Stimulated activated CD8-positive, alpha-beta memory T cell treated with anti-CD3 and anti-CD28 coated beads, Interleukin-2, amount 100 ng/mL, for 1 hour (primary cell): ENCODE results near the gene UGT1A5.
"Not testable (repeated sequence)": the region's sequence is repeated elsewhere in the genome, so short reads cannot be mapped to it uniquely, and the experiment has no call there.

ENCODE experiments used
- DNase-seq, 2 donors: peaks; one replicate each; pipeline ENCODE4 v3.0.0-alpha.2; 2020; ENCODE audit warnings: low read depth in 2 of 2

Gene UGT1A5

GRCh38 chr2:233693963-233694362 is 18.7 kb upstream of the UGT1A5 start:
- DNase-seq = no peak

GRCh38 chr2:233698740-233699139 is 14.0 kb upstream of the UGT1A5 start:
- DNase-seq = no peak

- DNase-seq = no peak
Measured at GRCh38 chr2:233699424-233700027, 13.2 kb upstream of the UGT1A5 start.

DNA sequence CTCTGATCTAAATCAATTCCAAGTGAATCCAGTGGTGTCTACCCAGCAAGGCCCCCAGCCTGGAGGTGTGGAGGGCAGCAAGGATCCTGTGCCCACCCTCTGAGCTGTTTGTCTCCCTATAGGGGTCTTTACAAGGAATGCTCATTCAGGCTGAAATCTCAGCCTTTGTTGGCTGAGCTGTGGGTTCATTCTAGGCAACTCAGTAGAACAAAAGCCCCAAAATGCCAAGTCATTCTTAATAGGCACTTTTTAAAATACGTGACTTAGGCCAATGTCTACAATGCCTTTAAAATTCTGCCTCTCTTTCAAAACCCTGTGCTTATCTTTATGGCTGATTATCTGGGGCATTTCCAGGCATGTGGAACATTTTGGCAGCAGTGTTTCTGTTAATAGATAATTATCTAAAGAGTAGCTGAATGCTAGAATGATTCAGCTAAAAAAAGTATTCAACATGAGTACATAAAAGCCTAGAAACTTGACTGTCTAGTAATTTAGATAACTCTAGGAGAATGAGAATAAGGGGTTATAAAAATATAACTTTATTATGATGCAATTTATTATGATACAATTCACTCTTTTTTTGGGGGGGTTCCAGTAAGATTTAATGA is 12.6 kb upstream of the UGT1A5 start:
- DNase-seq = no peak

DNA sequence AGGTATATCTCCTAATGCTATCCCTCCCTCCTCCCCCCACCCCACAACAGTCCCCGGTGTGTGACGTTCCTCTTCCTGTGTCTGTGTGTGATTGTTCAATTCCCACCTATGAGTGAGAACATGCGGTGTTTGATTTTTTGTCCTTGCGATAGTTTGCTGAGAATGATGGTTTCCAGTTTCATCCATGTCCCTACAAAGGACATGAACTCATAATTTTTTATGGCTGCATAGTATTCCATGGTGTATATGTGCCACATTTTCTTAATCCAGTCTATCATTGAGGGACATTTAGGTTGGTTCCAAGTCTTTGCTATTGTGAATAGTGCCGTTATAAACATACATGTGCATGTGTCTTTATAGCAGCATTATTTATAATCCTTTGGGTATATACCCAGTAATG is 11.9 kb upstream of the UGT1A5 start:
- DNase-seq = not testable (repeated sequence)

DNA sequence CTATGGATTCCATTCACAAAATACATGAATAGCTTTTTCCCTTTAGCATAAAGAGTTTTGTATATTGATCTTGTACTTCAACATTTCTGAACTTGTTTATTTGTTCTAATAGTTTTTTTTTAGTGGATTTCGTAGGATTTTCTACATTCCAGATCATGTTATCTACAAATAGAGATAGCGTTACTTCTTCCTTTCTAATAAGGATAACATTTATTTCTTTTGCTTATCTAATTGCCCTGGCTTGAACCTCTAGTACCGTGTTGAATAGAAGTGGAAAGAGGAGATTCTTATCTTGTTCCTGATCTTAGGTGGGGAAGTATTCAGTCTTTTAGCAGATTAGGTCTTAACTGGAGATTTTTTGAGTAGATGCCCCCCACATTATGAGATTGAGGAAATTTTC is 10.5 kb upstream of the UGT1A5 start:
- no peak for DNase-seq

GRCh38 chr2:233705911-233706506 is 6.7 kb upstream of the UGT1A5 start:
- DNase-seq = no peak

- DNase-seq = no peak
Measured at GRCh38 chr2:233706720-233707119, 6.0 kb upstream of the UGT1A5 start.

- DNase-seq = no peak
Measured at GRCh38 chr2:233707940-233708644, 4.6 kb upstream of the UGT1A5 start.

DNA sequence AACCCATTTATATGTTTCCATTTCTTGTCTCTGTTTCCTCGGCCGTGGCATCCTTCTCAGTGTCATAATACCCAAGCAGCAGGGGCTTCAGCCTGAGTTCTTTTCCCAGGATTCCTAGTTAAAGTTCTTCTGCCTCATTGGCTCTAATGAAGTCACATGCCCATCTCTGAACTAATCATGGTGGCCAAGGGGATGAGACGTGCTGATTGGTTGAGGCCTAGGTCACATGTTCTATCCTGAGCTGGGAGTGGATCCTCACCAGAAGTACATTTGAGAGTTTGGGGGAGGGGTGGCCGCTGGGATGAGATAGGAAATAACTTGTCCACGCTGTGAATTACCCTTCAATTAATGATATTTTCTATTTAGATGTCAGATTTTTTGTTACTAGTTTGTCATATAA is 3.8 kb upstream of the UGT1A5 start:
- no peak for DNase-seq

DNA sequence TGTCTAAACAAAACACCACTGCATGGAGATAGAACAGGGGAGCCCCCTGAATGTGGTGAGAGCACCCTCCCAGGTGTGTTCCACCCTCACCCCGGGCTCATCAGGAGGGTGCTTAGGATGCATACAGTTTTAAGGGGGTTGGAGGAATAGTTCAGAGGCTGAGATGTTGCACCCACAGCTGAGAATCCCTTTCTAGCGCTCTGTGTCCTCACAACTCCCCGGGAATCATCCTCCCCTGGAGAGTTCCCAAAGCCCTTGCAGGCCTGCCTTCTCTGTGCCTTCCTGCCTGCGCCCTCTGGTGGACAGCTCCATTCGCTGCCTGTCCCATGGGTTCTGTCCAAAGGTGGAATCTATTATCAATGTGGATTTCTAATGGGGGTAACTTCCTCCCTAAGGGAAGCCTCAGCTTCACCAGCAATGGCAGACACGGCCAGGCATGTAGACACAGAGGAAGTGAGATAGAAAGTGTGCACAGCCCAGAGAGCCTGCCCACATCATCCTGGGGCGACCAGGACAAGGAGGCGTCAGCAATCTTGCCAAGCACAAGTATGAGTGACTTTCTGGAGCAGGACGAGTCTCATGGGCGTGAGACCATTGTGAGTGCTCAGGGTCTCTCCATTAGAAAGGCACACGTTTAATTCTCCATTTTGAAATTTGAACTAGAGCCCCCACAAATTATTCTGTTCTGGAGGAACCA is 1.2 kb upstream of the UGT1A5 start:
- DNase-seq = peak; percentile 45

DNA sequence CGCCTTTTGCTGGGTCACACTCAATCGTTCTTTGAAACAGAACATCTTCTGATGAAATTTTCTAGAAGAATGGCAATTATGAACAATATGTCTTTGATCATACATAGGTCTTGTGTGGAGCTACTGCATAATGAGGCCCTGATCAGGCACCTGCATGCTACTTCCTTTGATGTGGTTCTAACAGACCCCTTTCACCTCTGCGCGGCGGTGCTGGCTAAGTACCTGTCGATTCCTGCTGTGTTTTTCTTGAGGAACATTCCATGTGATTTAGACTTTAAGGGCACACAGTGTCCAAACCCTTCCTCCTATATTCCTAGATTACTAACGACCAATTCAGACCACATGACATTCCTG is 532 bp downstream of the UGT1A5 start:
- no peak for DNase-seq

GRCh38 chr2:233714121-233714520 is 1.4 kb downstream of the UGT1A5 start:
- no peak for DNase-seq

DNA sequence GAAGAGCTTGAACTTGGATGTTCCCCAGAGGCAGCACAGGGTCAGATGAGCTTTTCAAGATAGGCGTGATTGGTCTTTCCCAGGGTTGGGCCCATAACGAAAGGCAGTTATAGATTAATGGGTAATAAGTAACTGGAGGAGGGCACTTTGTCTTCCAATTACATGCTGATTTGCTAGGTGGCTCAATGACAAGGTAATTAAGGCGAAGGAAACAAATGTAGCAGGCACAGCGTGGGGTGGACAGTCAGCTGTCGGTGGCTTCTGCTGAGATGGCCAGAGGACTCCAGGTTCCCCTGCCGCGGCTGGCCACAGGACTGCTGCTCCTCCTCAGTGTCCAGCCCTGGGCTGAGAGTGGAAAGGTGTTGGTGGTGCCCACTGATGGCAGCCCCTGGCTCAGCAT is 5.8 kb downstream of the UGT1A5 start, which contains the start of gene UGT1A4:
UGT1A4 (plus strand) TSS at position 185 of the 400 bp plus-strand sequence; CDS start at position 270, 85 bp downstream.
- DNase-seq = no peak

DNA sequence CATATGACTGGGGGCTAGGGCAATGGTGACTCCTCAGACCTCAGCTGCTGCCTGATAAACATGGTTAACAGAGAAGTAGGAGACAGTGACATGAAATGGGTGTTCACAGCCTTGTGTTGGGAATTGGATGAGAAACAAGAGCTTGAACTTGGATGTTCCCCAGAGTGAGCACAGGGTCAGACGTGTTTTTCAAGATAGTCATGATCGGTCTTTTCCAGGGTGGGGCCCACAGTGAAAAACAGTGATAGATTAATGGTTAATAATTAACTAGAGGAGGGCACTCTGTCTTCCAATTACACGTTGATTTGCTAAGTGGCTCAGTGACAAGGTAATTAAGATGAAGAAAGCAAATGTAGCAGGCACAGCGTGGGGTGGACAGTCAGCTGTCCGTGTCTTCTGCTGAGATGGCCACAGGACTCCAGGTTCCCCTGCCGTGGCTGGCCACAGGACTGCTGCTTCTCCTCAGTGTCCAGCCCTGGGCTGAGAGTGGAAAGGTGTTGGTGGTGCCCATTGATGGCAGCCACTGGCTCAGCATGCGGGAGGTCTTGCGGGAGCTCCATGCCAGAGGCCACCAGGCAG is 16.1 kb downstream of the UGT1A5 start, which contains the start of gene UGT1A3:
UGT1A3 (plus strand) TSS at position 320 of the 579 bp plus-strand sequence; CDS start at position 405, 85 bp downstream.
- DNase-seq = no peak

DNA sequence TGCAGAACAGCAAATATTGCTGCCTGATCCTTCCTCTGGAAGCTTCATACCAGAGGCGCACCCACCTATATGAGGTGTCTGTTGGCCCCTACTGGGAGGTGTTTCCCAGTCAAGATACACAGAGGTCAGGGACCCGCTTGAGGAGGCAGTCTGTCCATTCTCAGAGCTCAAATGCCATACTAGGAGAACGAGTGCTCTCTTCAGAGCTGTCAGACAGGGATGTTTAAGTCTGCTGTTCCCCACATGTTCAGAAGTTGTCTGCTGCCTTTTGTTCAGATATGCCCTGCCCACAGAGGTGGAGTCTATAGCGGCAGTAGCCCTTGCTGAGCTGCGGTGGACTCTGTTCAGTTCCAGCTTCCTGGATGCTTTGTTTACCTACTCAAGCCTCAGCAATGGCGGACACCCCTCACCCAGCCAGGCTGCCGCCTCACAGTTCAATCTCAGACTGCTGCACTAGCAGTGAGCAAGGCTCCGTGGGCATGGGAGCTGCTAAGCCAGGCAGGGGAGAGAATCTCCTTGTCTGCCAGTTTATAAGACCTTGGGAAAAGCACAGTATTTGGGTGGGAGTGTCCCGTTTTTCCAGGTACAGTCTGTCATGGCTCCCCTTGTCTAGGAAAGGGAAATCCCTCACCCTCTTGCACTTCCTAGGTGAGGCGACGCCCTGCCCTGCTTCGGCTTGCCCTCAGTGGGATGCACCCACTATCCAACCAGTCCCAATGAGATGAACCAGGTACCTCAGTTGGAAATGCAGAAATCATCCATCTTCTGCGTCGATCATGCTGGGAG is 24.4 kb downstream of the UGT1A5 start:
- DNase-seq = not testable (repeated sequence)

- DNase-seq = no peak
Measured at GRCh38 chr2:233740870-233741269, 28.2 kb downstream of the UGT1A5 start.

DNA sequence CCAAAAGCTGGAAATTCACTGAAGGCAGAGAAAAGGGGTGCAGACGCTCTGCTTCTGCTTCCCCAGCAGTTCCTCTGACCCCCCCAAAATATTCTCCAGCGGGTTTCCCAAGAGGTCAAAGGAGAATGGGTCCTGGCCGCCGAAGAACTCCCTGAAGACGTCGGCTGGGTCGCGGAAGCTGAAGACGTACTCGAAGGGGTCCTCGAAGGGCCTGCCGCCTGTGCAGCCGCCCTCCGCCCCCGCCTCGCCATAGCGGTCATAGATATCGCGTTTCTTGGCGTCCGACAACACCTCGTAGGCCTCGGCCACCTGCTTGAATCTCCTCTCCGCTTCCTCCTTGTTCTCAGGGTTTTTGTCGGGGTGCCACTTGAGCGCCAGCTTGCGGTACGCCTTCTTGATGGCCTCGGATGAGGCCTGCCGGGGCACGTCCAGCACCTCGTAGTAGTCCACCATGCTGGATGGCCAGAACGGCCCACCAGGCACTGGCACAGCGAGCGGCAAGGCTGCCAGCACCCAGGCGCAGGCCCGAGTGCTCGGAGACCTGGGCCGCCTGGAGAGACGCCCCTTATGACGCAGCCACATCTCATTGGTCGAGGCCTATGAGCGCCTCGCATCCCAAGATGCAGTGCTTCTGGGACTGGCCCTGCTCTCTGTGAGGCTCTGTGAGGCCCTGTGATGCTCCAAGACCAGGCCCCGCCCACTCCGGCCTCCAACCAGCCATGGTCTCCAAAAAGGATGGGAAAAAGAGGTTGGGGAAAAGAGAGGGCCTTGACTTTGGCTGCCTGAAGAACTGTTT is 31.0 kb downstream of the UGT1A5 start:
- no peak for DNase-seq

DNA sequence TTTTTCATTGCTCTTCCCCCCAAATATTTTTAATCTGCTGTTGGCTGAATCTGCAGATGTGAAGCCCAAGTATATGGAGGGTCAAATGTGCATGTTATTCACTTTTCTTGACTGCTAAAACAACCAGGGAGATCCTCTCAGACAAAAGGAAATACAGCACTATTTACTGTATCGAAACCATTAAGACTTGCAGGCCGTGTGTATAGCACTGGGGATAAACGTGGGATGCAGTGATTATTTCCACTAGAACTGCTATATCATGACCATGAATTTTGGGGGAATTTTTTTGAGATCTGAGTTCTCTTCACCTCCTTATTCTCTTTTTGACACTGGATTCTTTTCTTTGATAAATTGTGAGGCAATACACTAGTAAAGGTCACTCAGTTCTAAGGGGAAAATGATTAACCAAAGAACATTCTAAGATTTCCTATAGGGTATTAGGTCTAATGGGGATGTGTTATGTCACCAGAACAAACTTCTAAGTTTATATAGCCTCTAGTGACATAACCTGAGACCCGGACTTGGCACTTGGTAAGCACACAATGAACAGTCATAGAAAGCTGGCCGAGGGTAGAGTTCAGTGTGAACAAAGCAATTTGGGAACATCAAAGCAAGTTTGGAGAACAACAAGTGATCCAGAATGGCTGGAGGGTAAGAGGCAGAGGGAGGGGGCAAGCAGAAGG is 32.5 kb downstream of the UGT1A5 start:
- DNase-seq = no peak
